ENCODE results near the gene LSP1.

The LSP1 gene

GRCh38 chr11:1876361-1877063 is 23.6 kb downstream of the LSP1 start:
- H3K4me3 ChIP-seq (ENCODE audit: low read depth, low read length) = no peak overlapping the region

GRCh38 chr11:1877211-1878136 is 24.6 kb downstream of the LSP1 start:
- no peak for TF ChIP-seq CTCF (IDR thresholded peaks at IDR 0.05; ENCODE audit: low read depth, low read length)
- H3K4me3 ChIP-seq (ENCODE audit: low read depth, low read length) = no peak overlapping the region

More at GRCh38 chr11:1876361-1877063, 23.6 kb downstream of the LSP1 start:
- TF ChIP-seq CTCF (IDR thresholded peaks at IDR 0.05; ENCODE audit: low read depth, low read length) = peak; percentile 46

- H3K4me3 ChIP-seq (ENCODE audit: low read depth, low read length) = no peak overlapping the region
These were observed 25.5 kb downstream of the LSP1 start for GRCh38 chr11:1878137-1879031.

GRCh38 chr11:1879342-1879940 is 26.6 kb downstream of the LSP1 start:
- no peak for TF ChIP-seq CTCF (IDR thresholded peaks at IDR 0.05; ENCODE audit: low read depth, low read length)
- no peak overlapping the region for H3K4me3 ChIP-seq (ENCODE audit: low read depth, low read length)

More at GRCh38 chr11:1878137-1879031, 25.5 kb downstream of the LSP1 start:
- TF ChIP-seq CTCF (IDR thresholded peaks at IDR 0.05; ENCODE audit: low read depth, low read length) = no peak

GRCh38 chr11:1879941-1880720 is 27.2 kb downstream of the LSP1 start:
- no peak for TF ChIP-seq CTCF (IDR thresholded peaks at IDR 0.05; ENCODE audit: low read depth, low read length)
- no peak overlapping the region for H3K4me3 ChIP-seq (ENCODE audit: low read depth, low read length)
